ENCODE data around the gene ITGA2B. TPM values are rescaled to one million over a fixed set of nuclear protein-coding genes. Genes with fewer than 3 reads are reported as not detected.

ITGA2B gene
- total and polyA plus RNA-seq, 10 of the 15 experiments (the other 5 are each of a cell fraction or from before 2014, with no cell fraction given), result 0.04 to 0.51 (median 0.21) TPM; not detected in 1

DNA sequence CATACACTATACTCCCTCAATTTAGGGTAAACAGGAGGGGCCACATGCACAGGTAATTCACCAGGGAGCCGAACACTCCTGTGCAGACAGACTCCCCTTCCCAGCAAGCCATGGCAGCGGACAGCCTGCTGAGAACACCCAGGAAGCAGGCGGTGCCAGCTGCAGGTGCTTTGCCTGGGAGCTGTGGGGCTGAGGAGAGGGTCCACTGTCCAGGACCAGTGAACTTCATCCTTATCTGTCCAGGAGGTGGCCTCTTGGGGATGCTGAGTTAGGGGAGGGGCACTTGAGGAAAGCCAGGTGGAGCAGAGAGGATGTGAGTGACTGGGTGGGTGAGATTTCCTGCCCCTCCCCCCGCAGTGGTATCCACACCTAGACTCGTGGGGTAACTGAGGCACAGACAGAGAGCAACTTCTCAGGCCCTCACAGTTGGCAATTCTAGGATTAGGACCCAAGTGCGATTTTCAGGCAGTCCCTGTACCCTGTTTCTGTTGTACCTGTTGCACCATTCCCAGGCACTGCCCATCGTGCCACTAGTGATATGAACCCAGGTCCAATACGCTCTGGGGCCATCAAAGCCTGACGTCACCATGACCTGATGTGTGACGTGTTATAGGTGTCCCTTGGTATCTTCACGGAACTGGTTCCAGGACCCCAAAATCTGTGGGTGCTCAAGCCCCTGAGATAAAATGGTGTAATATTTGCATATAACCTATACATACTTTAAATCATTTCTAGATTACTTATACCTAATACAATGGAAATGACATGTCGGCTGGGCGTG, 43.2 kb downstream of the ITGA2B start:
- WGBS (ENCODE audit: insufficient coverage, insufficient replicate concordance, low lambda C conversion rate, missing lambda C conversion rate), result 2% methylated on average over 13 of the region's 13 CpGs
- ChIA-PET RAD21 (ENCODE audit: unreplicated experiment) (interaction anchor here (0.6 to 2.7 kb wide), 15 partner anchors 11 to 801 kb away, joined by 3 to 31 read pairs (median 5); partner anchors contain the start of gene TMUB2), SMC1A (ENCODE audit: uncharacterized antibody, unreplicated experiment) (interaction anchor here (1.0 to 3.5 kb wide), 12 partner anchors 11 to 402 kb away, joined by 3 to 29 read pairs (median 4); partner anchors contain the start of genes LSM12 and SLC25A39), CTCF (interaction anchor here (0.8 to 12.5 kb wide), 21 partner anchors 8 to 208 kb away, joined by 3 to 154 read pairs (median 5); partner anchors contain the start of genes FAM171A2, HROB, TMUB2 and UBTF), POLR2A (interaction anchor here (0.9 to 2.5 kb wide), 10 partner anchors 12 to 160 kb away, joined by 3 to 16 read pairs (median 5); partner anchors contain the start of gene TMUB2)
- H3K4me2 ChIP-seq (ENCODE audit: control insufficient read depth, insufficient read depth), result peak overlapping the region; percentile 97
- FAIRE-seq (peak; percentile 23), ATAC-seq (no peak), DNase-seq (ENCODE audit: low read depth, low spot score) (no peak)
- no TSS peak for BruUV-seq (replicated peaks)
- H4K20me1 ChIP-seq (ENCODE audit: control insufficient read depth, insufficient read depth), result no peaks in the 10 kb centered on the region
- H3K27ac ChIP-seq (ENCODE audit: control insufficient read depth, insufficient read depth), result peak overlapping the region; percentile 92
- peaks cover 34% of the 10 kb centered on the region for H3K79me2 ChIP-seq (ENCODE audit: control insufficient read depth, insufficient read depth, low read length)
- H2AFZ ChIP-seq (ENCODE audit: control insufficient read depth, low read depth, low read length), result no peak overlapping the region; the same call in 1 of the 2 replicates
- H3K36me3 ChIP-seq (ENCODE audit: control insufficient read depth in 2 of 2, insufficient read depth in 2 of 2, low read length in 1 of 2), result peaks cover 10 to 11% of the 10 kb centered on the region in 2 experiments; a peak in 3 of 4 replicates
- intact Hi-C loops (cut with micrococcal nuclease; ENCODE audit: unreplicated experiment) (loop anchor here (5.0 kb wide), 1 partner anchor 144 kb away; no protein-coding TSS in a partner anchor), in situ Hi-C loops (cut with MboI) (no loop called here)
- H3K9ac ChIP-seq (ENCODE audit: control insufficient read depth, insufficient read depth, low read length), result peak overlapping the region; percentile 81
- TF ChIP-seq MTA3 (IDR thresholded peaks at IDR 0.05; ENCODE audit: borderline replicate concordance, low read length), result no peak
- peak; percentile 89 for TF ChIP-seq CREB1 (IDR thresholded peaks at IDR 0.05; ENCODE audit: low read depth)
- TF ChIP-seq, protein P1, sequence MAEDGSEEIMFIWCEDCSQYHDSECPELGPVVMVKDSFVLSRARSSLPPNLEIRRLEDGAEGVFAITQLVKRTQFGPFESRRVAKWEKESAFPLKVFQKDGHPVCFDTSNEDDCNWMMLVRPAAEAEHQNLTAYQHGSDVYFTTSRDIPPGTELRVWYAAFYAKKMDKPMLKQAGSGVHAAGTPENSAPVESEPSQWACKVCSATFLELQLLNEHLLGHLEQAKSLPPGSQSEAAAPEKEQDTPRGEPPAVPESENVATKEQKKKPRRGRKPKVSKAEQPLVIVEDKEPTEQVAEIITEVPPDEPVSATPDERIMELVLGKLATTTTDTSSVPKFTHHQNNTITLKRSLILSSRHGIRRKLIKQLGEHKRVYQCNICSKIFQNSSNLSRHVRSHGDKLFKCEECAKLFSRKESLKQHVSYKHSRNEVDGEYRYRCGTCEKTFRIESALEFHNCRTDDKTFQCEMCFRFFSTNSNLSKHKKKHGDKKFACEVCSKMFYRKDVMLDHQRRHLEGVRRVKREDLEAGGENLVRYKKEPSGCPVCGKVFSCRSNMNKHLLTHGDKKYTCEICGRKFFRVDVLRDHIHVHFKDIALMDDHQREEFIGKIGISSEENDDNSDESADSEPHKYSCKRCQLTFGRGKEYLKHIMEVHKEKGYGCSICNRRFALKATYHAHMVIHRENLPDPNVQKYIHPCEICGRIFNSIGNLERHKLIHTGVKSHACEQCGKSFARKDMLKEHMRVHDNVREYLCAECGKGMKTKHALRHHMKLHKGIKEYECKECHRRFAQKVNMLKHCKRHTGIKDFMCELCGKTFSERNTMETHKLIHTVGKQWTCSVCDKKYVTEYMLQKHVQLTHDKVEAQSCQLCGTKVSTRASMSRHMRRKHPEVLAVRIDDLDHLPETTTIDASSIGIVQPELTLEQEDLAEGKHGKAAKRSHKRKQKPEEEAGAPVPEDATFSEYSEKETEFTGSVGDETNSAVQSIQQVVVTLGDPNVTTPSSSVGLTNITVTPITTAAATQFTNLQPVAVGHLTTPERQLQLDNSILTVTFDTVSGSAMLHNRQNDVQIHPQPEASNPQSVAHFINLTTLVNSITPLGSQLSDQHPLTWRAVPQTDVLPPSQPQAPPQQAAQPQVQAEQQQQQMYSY (CRISPR knock-in tag; IDR thresholded peaks at IDR 0.05), result no peak
- TF ChIP-seq, protein P2, sequence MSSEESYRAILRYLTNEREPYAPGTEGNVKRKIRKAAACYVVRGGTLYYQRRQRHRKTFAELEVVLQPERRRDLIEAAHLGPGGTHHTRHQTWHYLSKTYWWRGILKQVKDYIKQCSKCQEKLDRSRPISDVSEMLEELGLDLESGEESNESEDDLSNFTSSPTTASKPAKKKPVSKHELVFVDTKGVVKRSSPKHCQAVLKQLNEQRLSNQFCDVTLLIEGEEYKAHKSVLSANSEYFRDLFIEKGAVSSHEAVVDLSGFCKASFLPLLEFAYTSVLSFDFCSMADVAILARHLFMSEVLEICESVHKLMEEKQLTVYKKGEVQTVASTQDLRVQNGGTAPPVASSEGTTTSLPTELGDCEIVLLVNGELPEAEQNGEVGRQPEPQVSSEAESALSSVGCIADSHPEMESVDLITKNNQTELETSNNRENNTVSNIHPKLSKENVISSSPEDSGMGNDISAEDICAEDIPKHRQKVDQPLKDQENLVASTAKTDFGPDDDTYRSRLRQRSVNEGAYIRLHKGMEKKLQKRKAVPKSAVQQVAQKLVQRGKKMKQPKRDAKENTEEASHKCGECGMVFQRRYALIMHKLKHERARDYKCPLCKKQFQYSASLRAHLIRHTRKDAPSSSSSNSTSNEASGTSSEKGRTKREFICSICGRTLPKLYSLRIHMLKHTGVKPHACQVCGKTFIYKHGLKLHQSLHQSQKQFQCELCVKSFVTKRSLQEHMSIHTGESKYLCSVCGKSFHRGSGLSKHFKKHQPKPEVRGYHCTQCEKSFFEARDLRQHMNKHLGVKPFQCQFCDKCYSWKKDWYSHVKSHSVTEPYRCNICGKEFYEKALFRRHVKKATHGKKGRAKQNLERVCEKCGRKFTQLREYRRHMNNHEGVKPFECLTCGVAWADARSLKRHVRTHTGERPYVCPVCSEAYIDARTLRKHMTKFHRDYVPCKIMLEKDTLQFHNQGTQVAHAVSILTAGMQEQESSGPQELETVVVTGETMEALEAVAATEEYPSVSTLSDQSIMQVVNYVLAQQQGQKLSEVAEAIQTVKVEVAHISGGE (CRISPR knock-in tag; IDR thresholded peaks at IDR 0.05), result no peak
- TF ChIP-seq KDM1A (IDR thresholded peaks at IDR 0.05; ENCODE audit: borderline replicate concordance), result no peak
- TF ChIP-seq CREM (IDR thresholded peaks at IDR 0.05; ENCODE audit: low read depth), result peak; percentile 75; the same call in 1 of the 2 replicates
- TF ChIP-seq GATAD2B (conservative IDR thresholded peaks at IDR 0.05; ENCODE audit: low read depth), result no peak
- peak; percentile 51 for TF ChIP-seq ATF7 (IDR thresholded peaks at IDR 0.05; ENCODE audit: low read depth)
- no peak for TF ChIP-seq FOXK2 (IDR thresholded peaks at IDR 0.05)
- no peak for TF ChIP-seq CHD4 (IDR thresholded peaks at IDR 0.05)
- H3K4me1 ChIP-seq (ENCODE audit: control insufficient read depth, insufficient read depth, low read length), result peaks cover 44% of the 10 kb centered on the region
- H3K4me3 ChIP-seq, result peak overlapping the region; percentile 87
- no peaks in the 10 kb centered on the region for H3K9me3 ChIP-seq (replicated peaks; ENCODE audit: control insufficient read depth, insufficient read depth, low read length)
- H3K27me3 ChIP-seq (replicated peaks in 1 of 2; ENCODE audit: control insufficient read depth in 2 of 2, insufficient read depth in 2 of 2, low read length in 1 of 2), result no peaks in the 10 kb centered on the region

All from GM12878 (cell line).